Activated gamma-delta T cell (primary cell): Measurements from ENCODE around the gene NME8.

Source experiments
- DNase-seq: peaks from one replicate; lab custom pipeline; 2025; lab: John Stamatoyannopoulos, UW

The NME8 gene

DNA sequence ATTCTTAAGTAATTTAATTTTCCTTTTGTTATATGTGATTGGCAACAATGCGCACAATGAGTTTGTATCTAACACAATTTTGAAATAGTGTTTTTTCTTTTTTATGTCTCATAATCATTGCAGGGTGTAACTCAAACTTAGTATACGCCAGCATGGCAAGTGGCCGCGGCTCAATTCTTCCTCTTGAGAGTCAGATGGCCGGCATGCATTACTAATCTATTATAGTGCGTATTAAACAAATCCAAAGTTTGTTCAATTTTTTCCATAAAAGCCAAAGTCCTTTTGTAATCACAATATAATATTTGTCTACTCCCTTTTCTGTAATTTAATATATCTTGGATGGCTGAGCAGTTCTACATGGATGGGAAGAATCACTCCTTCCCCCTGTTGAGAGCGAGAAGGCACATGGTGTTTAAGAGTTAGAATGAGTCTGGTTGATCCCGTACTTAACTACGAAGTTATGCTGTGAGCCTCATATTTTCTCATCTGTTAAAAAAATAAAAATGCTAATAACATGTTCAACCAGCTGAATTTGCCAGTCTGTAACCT, 84.7 kb downstream of the NME8 start:
- no peak for DNase-seq

DNA sequence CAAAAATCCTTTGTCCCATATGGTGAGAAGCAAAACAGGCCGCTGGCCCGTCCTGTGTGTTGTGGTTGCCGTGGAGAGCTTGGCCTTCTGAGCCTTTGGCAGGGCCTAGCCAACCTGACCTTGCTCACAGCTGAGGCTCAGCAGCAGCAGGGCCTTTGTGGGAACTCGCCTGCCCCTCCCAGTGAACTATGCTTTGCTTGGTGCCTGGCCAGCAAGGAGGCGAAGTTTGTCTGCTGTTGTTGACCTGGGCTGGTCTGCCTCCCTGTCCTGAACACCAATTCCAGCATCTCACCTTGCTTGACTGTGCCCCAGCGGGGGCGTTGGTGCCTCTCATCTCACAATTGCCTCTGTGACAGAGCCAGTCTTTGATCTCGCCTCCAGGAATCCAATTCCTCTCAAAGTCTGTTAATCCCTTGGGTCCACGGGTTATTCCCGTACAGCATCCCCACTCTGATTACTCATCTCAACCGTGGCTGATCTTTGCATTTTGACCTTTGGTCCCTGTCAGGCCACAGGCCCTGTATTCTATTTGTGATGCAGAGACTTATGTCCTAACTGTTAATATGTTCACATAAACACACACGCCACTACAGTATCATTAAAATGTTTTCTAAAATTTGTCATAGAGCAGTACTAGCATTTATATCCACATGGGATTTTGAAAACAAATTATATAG, 94.7 kb downstream of the NME8 start:
- no peak for DNase-seq

DNA sequence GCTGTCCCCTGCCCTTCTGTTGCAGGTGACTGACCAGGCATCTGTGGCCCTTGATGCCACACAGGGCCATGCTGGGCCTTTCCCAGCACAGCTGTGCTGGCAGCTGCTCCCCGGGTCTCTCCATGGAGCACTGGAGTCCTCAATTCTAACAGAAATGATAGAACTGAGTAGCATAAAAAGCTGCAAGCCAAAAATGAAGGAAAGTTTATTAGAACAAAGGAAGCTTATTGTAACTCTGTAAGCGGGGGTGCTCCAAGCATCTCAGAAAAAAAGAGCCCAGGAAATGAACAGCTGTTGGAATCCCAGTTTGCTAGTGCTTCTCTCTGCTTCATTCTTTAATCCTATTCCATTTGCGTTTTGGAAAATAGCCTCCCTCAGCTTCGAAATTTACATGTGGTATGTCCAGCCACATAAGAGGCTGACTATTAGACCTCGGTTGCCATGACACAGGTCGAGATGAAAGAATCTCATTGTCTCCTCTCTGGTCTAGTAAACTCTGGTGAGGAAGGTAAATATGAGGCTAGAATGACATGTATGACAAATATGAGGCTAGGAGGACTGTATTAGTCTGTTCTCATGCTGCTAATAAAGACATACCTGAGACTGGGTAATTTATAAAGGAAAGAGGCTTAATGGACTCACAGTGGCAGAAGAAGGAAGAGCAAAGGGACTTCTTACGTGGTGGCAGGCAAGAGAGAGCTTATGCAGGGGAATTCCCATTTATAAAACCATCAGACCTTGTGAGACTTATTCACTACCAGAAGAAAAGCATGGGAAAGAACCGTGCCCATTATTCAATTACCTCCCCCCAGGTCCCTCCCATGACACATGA, 95.7 kb downstream of the NME8 start:
- no peak for DNase-seq

DNA sequence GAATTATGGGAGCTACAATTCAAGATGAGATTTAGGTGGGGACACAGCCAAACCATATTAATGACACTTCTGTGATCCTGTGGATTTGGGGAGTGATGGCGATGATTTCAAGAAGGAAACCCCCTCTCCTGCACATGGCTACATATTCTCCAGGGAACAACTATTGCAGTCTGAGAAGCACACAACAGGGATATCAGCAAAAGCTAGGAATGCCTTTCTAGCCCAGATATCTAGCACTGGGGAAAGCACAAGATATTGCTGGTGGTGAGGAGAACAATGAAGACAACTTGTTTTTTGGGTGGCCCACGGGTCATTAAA, 96.3 kb downstream of the NME8 start:
- DNase-seq, result no peak

DNA sequence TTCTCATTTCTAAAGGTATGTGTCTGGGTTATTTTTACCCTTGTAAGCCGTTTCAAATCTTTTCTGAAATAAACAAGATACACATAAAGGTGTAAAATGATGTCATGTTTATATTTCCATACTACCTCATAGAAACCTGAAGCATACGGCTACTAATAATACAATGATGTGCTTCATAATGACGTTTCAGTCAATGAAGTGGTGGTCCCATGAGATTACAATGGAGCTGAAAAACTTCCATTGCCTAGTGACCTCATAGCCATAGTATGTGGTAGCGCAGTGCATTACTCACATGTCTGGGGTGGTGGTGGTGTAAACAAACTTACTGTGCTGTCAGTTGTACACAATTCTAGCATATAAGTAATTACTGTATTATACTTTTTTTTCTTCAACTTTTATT, 96.9 kb downstream of the NME8 start:
- DNase-seq, result no peak

DNA sequence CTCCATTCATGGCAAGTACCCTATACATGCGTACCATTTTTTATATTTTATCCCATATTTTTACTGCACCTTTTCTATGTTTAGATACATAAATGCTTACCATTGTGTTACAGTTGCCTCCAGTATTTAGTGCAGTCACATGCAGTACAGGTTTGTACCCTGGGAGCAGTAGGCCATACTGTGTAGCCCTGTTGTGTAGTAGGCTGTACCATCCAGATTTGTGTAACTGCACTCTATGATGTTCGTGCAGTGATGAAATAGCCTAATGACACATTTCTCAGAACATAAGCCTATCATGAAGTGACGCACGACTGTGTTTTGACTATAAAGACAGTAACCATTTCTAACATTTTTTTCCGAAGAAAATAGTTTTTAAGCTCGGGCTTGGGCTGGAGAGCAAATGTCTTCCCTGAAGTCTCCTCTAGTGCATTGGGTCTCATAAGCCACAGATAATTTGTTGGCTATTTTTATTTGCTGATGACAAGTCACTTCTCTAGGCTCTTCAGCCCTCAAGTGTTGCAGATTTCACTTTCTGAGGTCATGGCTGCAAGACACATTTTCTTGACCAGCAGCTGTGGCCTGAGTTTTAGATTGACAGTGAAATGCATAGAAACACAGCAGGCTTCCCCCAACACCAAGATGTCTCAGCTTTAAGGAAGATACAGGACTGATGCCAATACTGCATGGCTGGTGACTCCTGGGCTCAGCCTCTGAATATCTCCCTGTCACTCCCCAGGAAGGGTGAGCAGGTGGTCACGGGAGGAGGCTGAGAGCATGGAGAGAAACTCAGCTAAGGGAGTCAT, 98.9 kb downstream of the NME8 start:
- no peak for DNase-seq

DNA sequence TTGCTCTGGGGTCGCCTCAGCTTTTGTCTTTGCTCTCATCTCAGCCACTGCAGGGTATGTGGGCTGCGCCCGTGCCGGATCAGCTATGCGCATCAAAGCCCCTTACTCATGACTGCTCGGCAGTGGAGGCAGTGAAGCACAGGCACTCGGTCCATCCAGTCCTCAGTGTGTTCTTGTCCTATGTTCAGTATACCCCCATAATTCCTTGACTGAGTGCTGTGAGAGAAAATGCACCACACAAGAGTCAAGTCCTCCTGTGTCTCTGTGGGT, 99.5 kb downstream of the NME8 start:
- no peak for DNase-seq
